GM12878 (cell line): ENCODE measurements around the gene TMEM229B. TPM values are rescaled to one million over a fixed set of nuclear protein-coding genes. Genes with fewer than 3 reads are reported as not detected.

ENCODE experiments used
- ATAC-seq: fragments of 200-7000 bp; cut with Tn5 transposase; 3 replicates; pipeline ENCODE4 v1.9.1; 2020; ENCODE audit warnings: mild to moderate bottlenecking, moderate library complexity
- BruUV-seq: library from RNA; stranded (reverse); fragments of 400-500 nt; replicated peaks from 2 replicates; lab custom pipeline; 2021; lab: Mats Ljungman, UMichigan
- CTCF ChIA-PET: fragments of 300-600 bp; sonication (Branson Sonifier 250); formaldehyde crosslinking; extraction: SDS; loops from one replicate; lab custom pipeline; 2021; ENCODE audit warnings: inconsistent platforms; lab: Yijun Ruan, JAX
- POLR2A ChIA-PET: fragments of 350-600 bp; formaldehyde crosslinking; extraction: SDS; loops from one replicate; lab custom pipeline; 2021; ENCODE audit warnings: inconsistent platforms; lab: Charles Lee
- RAD21 ChIA-PET: fragments of 300-600 bp; sonication (Branson Sonifier 250); formaldehyde crosslinking; loops from one replicate; lab custom pipeline; 2023; ENCODE audit warnings: antibody characterized with exemption; ENCODE audit not compliant: unreplicated experiment; lab: Charles Lee
- SMC1A ChIA-PET: fragments of 300-600 bp; sonication (Branson Sonifier 250); formaldehyde crosslinking; loops from one replicate; lab custom pipeline; 2023; ENCODE audit not compliant: unreplicated experiment, uncharacterized antibody; lab: Charles Lee
- DNase-seq: peaks from one replicate; pipeline ENCODE4 v3.0.0-alpha.2; 2011; ENCODE audit warnings: low read depth, low spot score
- FAIRE-seq: peaks from 3 replicates; lab custom pipeline; 2011; peaks lifted over from hg19 to GRCh38; lab: Jason Lieb, UNC
- H2AFZ ChIP-seq: 2 replicates; pipeline ENCODE4 v1.6.0; 2011; ENCODE audit warnings: low read depth, low read length, control low read depth; ENCODE audit not compliant: control insufficient read depth
- H3K27ac ChIP-seq: 2 replicates; pipeline ENCODE4 v1.5.1; 2011; ENCODE audit warnings: control low read depth; ENCODE audit not compliant: control insufficient read depth, insufficient read depth
- H3K27me3 ChIP-seq, 2 experiments: replicated peaks in 1 of 2; 2 replicates each; pipeline versions ENCODE4 v1.6.0 to v1.6.1; 2011; ENCODE audit warnings: low read length in 1 of 2; ENCODE audit not compliant: control insufficient read depth in 2 of 2, insufficient read depth in 2 of 2
- H3K36me3 ChIP-seq, 2 experiments: 2 replicates each; pipeline ENCODE4 v1.5.1; 2011; ENCODE audit warnings: low read length in 1 of 2; ENCODE audit not compliant: control insufficient read depth in 2 of 2, insufficient read depth in 2 of 2
- H3K4me1 ChIP-seq: 2 replicates; pipeline ENCODE4 v1.6.1; 2011; ENCODE audit warnings: mild to moderate bottlenecking, low read length, moderate library complexity, mixed read lengths; ENCODE audit not compliant: control insufficient read depth, insufficient read depth
- H3K4me2 ChIP-seq: 2 replicates; pipeline ENCODE4 v1.6.0; 2011; ENCODE audit warnings: control low read depth; ENCODE audit not compliant: control insufficient read depth, insufficient read depth
- H3K4me3 ChIP-seq: fragments of 200-600 bp; sonication (generic); 2 replicates; pipeline ENCODE4 v1.5.1; 2016
- H3K79me2 ChIP-seq: 2 replicates; pipeline ENCODE4 v1.6.0; 2011; ENCODE audit warnings: low read length; ENCODE audit not compliant: control insufficient read depth, insufficient read depth
- H3K9ac ChIP-seq: 2 replicates; pipeline ENCODE4 v1.8.0; 2011; ENCODE audit warnings: low read length, control low read depth, mixed read lengths; ENCODE audit not compliant: control insufficient read depth, insufficient read depth
- H3K9me3 ChIP-seq: replicated peaks from 3 replicates; pipeline ENCODE4 v1.5.1; 2011; ENCODE audit warnings: mild to moderate bottlenecking, low read length; ENCODE audit not compliant: control insufficient read depth, insufficient read depth
- H4K20me1 ChIP-seq: 2 replicates; pipeline ENCODE4 v1.6.0; 2011; ENCODE audit not compliant: control insufficient read depth, insufficient read depth
- BHLHE40 ChIP-seq, 2 experiments: fragments of 450-650 bp in 1 of 2; IDR thresholded peaks; 2 replicates each; pipeline ENCODE4 v1.6.1; 2011 to 2017; ENCODE audit warnings: low read depth in 2 of 2, borderline replicate concordance in 1 of 2, improper control_type of control experiment in 1 of 2, low read length in 1 of 2, mild to moderate bottlenecking in 1 of 2
- CHD2 ChIP-seq: IDR thresholded peaks from 2 replicates; pipeline ENCODE4 v1.6.1; 2011; ENCODE audit warnings: low read depth, low read length, improper control_type of control experiment, borderline replicate concordance
- CUX1 ChIP-seq: IDR thresholded peaks from 2 replicates; pipeline ENCODE4 v1.6.1; 2012; ENCODE audit warnings: improper control_type of control experiment, low read depth, low read length; ENCODE audit not compliant: insufficient replicate concordance
- HCFC1 ChIP-seq: fragments of 150-350 bp; IDR thresholded peaks from 2 replicates; pipeline ENCODE4 v1.6.1; 2014; ENCODE audit warnings: low read length
- NFYB ChIP-seq: IDR thresholded peaks from 2 replicates; pipeline ENCODE4 v1.6.1; 2011; ENCODE audit warnings: low read depth, mild to moderate bottlenecking, low read length, improper control_type of control experiment, moderate library complexity; ENCODE audit not compliant: insufficient read depth
- POLR2AphosphoS5 ChIP-seq: IDR thresholded peaks from 2 replicates; pipeline ENCODE4 v1.6.1; 2011; ENCODE audit warnings: mild to moderate bottlenecking, low read length, inconsistent platforms
- SUPT20H ChIP-seq: IDR thresholded peaks from 2 replicates; pipeline ENCODE4 v1.6.1; 2011; ENCODE audit warnings: low read depth, mild to moderate bottlenecking, low read length, moderate library complexity, borderline replicate concordance; ENCODE audit not compliant: control insufficient read depth
- TARDBP ChIP-seq: IDR thresholded peaks from 2 replicates; pipeline ENCODE4 v1.6.1; 2016; ENCODE audit warnings: borderline replicate concordance
- TCF3 ChIP-seq: IDR thresholded peaks from 2 replicates; pipeline ENCODE4 v1.6.1; 2012; ENCODE audit warnings: low read depth, mild to moderate bottlenecking, low read length, borderline replicate concordance; ENCODE audit not compliant: insufficient read depth
- YBX1 ChIP-seq: fragments of 450-650 bp; IDR thresholded peaks from 2 replicates; pipeline ENCODE4 v1.6.1; 2016; ENCODE audit warnings: antibody characterized with exemption
- ZSCAN29 ChIP-seq: fragments of 450-650 bp; IDR thresholded peaks from 2 replicates; pipeline ENCODE4 v1.6.1; 2017; ENCODE audit warnings: mild to moderate bottlenecking, moderate library complexity
- WGBS: methylation state at CpG from one replicate; pipeline ENCODE4 v1.1.6; 2016; ENCODE audit warnings: low lambda C conversion rate; ENCODE audit not compliant: insufficient replicate concordance, insufficient coverage; ENCODE audit errors: missing lambda C conversion rate; 5-methylcytosine and 5-hydroxymethylcytosine counted together
- in situ Hi-C: fragments of 300-500 bp; cut with MboI; formaldehyde crosslinking; loops from 9 replicates; pipeline ENCODE4 v1.14.3; 2018; ENCODE audit warnings: mixed read lengths
- intact Hi-C: fragments of 100-400 bp; cut with micrococcal nuclease; formaldehyde crosslinking; loops from one replicate; pipeline ENCODE4 v1.14.2; 2022; ENCODE audit not compliant: unreplicated experiment
- polyA plus RNA-seq, 11 experiments: library from polyadenylated mRNA; depleted of rRNA in 4 of 11; unstranded in 6 of 11; stranded (reverse) in 5 of 11; fragments of >200 nt; fragmentation: Nextera tagmentation in 4 of 11; fragmentation: Illumina TruSeq in 1 of 11; extraction: Ambion mirVana in 4 of 11; extraction: Trizol in 1 of 11; gene quantifications; 1 replicate in 1 of 11; 2 replicates in 10 of 11; pipeline versions ENCODE4 v1.2.1 to v1.2.3, GENCODE V29; 2011 to 2016; ENCODE audit warnings: inconsistent platforms in 2 of 11, missing spikeins in 2 of 11, low read depth in 1 of 11
- total RNA-seq, 4 experiments: library from RNA; depleted of rRNA in 3 of 4; stranded (reverse); fragments of >200 nt in 3 of 4; fragmentation: Illumina TruSeq in 1 of 4; extraction: Trizol in 1 of 4; gene quantifications; 2 replicates each; pipeline versions ENCODE4 v1.2.1 to v1.2.3, GENCODE V29; 2013 to 2021

Gene TMEM229B
- total and polyA plus RNA-seq, 10 of the 15 experiments (the other 5 are each of a cell fraction or from before 2014, with no cell fraction given): 0.24 to 5.3 (median 1.7) TPM

GRCh38 chr14:67424539-67424938, 64.0 kb downstream of the TMEM229B start:
- H3K4me3 ChIP-seq: no peak overlapping the region
- RAD21 ChIA-PET: interaction anchor here (4.5 to 8.8 kb wide), 3 partner anchors 146 to 279 kb away, joined by 26 to 176 read pairs (median 55); no protein-coding TSS in a partner anchor
- in situ Hi-C loops (loop anchor here (10.0 kb wide), 1 partner anchor 280 kb away; the partner anchor contains the start of gene RDH12), intact Hi-C loops (no loop called here)
- H3K27me3 ChIP-seq: peaks cover 0 to 6% of the 10 kb centered on the region in 2 experiments; a peak in 2 of 4 replicates
- no peaks in the 10 kb centered on the region for H3K4me1 ChIP-seq
- no peaks in the 10 kb centered on the region for H3K36me3 ChIP-seq
- H3K79me2 ChIP-seq: no peaks in the 10 kb centered on the region
- no peak overlapping the region for H3K27ac ChIP-seq
- DNase-seq (no peak), FAIRE-seq (no peak), ATAC-seq (no peak)
- CTCF ChIA-PET: interaction anchor here (0.6 to 21.1 kb wide), 10 partner anchors 7 to 279 kb away, joined by 3 to 583 read pairs (median 22); no protein-coding TSS in a partner anchor
- POLR2A ChIA-PET: no interaction called here
- TF ChIP-seq HCFC1 (no peak), BHLHE40 (IDR thresholded peaks at IDR 0.05; ENCODE audit: borderline replicate concordance in 1 of 2, low read depth in 2 of 2, low read length in 1 of 2) (no peak), TARDBP (no peak), SUPT20H (no peak), NFYB (no peak), YBX1 (no peak), TCF3 (no peak), CUX1 (no peak), ZSCAN29 (no peak), POLR2AphosphoS5 (no peak), CHD2 (no peak)
- SMC1A ChIA-PET: interaction anchor here (0.9 to 10.2 kb wide), 12 partner anchors 13 to 1065 kb away, joined by 3 to 185 read pairs (median 4); partner anchors contain the start of gene RDH12
- BruUV-seq: no TSS peak
- WGBS: 0% methylated on average over 2 of the region's 3 CpGs
- no peak overlapping the region for H2AFZ ChIP-seq
- no peaks in the 10 kb centered on the region for H3K9me3 ChIP-seq
- H3K9ac ChIP-seq: no peak overlapping the region
- no peaks in the 10 kb centered on the region for H4K20me1 ChIP-seq
- H3K4me2 ChIP-seq: no peak overlapping the region
